Ureter (tissue), 1 donor: Measurements from ENCODE around the gene DYRK1A. TPM values are rescaled to one million over a fixed set of nuclear protein-coding genes. Genes with fewer than 3 reads are reported as not detected.
"Not testable (repeated sequence)": the region's sequence is repeated elsewhere in the genome, so short reads cannot be mapped to it uniquely, and the experiment has no call there.

ENCODE experiments used
- DNase-seq: peaks from one replicate; pipeline ENCODE4 v3.0.0-alpha.2; 2020; ENCODE audit warnings: low spot score
- total RNA-seq: library from RNA; stranded (reverse); gene quantifications from one replicate; pipeline ENCODE4 v1.2.4, GENCODE V29; 2023
- donor health status: DM: yes; HTN: yes; CAD: no.

DYRK1A gene
- total RNA-seq, 1 donor from 2014 or later = 97.0 TPM

DNA sequence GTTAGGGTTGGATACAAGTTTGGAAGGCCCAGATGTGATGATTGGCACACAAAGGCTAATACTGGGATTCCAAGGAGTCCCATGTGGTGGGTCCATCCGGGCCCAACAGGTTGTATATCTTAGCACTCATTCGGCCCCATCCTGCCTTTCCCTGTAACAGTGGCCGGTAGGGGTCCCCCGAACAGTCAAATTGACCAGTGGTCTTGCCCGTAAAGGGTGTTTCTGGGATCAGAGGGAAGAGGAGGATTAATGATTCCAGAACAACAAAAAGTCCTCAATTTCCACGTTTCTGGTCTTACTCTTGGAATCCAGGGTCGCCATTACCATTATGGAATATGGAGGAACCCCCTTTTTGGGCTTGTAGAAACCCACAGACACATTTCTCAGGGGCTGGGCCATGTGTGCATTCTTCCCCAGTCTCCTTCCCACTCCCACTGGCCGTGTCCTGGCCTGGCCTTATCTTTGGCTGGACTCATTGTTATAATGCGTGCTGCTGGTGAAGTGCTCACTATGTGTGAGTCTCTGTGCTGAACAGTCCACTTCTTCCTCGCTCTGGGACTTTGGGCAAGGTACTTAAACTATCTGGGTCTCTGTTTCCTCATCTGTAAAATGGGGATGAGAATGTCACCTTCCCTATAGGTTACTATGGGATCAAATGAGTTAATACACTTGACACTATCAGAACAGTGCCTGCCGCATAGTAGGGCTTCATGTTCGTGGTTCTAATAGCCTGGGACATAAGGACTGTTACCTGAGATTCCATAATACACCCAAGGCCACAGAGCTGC lies 161.8 kb downstream of the DYRK1A start:
- DNase-seq = no peak

DNA sequence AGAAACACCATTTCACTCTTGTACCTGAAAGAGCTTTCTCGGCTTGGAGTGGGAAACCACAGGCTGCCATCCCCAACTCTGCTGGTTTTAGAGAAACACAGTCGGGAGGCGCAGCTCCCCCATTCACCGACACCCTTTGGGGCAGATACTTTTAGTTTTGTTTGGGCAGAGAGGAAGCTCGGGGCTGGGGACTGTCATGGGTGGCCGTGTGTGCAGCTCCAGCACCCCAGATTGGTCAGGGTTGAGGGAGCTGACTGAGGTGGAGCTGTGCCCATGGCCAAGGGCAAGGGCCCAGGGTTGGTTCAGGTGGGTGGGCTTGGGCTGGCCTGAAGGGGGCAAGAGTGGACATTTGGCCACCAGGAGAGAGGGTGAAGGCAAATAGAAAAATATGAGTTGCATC lies 163.1 kb downstream of the DYRK1A start:
- DNase-seq = no peak

DNA sequence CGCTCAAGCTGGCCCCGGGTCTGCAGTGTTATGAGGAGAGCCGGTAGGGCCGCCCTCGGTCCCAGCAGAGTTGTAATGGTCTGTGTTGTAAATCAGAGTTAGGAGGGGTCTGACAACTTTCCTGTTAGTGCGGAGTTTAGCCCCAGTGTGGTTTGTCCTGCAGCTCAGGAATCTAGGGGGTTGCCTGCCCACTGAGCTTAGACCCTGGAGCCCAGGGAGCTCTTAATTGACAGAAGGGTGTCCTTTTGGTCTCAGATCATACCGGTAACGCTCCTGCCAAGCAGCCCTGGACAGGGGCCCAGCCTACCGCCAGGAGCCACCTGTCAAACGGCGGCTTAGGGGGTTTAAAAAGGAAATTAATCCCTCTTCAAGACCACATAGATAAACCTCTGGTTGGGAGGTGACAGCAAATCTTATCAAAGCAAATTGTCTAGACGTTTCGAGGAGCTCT lies 164.4 kb downstream of the DYRK1A start:
- no peak for DNase-seq

DNA sequence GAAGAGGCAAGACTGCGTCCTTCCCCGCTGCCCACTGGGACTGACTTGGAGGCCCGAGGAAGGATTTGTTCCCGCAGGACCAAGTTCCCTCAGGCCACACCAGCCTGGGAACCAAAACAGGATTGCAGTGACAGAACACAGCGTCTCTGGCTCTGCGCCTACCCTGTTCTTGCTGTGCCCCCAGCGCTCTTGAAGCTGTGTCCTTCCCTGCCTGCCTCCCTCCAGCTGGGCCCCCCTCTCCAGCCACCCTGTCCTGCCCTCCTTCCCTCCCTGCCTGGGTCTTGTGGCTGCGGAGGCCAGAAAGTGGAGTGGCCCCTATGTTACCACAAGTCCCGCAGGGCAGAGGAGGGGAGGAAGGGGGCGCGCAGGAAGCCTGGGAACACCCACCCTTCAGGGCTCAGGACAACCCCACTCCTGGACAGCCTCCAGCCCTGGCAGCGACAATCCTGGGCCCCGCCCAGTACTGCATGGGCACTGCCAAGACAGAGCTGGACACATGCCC lies 164.9 kb downstream of the DYRK1A start:
- no peak for DNase-seq

DNA sequence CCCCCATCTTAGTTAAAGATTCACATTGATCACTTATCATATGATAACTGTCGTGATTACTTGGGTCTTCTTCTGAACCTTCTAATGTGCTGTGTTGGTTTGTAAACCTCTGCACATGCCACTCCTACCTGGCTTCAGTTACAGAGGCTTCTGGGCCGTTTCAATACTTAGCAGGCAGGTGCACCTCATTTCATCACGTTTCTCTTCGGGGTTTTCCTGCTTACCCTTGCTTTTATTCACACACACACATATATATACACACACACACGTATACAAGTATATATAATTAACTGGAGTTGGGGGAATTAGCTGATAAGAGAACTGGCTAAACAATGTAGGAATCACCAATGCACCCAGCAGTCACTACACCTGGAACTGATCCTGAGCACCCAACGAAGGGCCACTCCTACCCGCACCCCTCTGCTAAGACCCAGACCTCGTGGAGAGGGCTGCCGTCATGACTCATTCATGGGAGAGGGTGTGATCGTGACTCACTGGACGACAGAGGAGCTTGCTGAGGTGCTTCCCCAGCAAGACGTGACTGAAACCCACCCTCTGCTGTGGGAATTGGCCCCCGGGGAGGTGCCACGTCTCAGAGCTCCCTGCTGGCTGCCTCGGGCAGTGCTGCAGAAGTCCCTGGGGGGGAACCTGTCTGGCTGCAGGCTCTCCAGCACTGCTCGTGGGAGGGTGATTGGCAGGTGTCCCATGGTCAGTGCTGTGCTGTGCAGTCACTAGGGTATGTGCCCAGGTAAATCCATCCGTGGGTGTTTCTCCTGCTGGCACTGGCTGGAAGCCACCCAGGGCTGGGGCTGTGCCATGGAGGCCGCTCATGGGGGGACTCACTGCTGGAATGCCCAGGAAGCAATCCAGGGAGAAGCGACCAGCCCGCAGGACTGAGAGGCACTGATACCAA lies 166.6 kb downstream of the DYRK1A start:
- DNase-seq = no peak

DNA sequence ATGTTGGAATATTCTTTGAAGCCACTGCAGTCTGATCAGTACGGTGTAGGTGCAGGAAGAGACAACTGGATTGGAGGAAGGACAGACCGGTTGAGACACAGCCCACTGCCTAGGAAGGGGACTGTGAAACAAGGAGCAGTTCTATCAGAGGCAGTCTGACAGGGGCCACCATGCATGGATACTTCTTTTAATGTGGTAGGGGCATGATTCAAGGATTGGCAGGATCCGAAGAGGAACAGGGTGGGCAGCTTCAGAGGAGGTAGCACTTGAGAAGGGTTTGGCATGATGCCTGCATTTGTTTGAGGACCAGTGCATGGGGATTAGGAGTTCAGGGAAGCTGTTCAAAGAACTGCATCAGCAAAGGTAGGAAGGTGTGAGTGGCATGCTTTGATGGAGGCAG lies 167.9 kb downstream of the DYRK1A start:
- DNase-seq = no peak

DNA sequence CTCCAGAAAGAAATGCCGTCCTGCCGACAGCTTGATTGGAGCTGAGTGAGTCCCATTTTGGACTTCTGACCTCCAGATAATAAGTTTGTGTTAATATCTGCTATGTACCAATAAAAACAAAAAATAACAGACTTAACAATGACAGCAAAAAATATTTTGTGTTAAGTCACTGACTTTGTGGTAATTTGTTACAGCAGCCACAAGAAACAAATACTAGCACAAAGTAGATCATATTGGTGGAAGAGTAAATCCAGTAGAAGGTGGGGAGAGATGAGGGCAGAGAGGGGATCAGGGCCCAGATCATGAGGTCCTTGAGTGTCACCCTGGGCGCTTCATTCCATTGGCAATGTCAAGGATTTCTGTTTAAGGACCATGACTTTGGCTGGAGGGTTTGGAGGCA lies 168.6 kb downstream of the DYRK1A start:
- DNase-seq = no peak

DNA sequence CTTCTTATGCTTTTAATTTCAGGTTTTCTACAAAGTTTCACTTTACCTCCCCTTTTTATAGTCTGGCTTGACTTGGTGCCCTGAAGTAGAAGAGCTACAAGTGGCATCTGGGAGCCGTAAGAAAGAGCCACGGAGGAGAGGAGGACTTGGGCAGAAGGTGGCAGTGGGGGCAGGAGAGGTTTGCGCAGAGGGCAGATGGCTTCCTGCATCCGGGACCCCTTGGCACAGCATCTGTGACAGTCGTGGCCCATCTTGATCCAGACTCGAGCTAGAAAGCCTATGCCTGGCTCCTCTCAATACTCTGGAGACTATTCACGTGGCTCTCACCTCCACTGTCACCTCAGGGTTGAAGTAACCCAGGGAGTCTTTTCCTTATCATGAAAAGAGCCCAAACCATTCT lies 169.1 kb downstream of the DYRK1A start:
- no peak for DNase-seq

DNA sequence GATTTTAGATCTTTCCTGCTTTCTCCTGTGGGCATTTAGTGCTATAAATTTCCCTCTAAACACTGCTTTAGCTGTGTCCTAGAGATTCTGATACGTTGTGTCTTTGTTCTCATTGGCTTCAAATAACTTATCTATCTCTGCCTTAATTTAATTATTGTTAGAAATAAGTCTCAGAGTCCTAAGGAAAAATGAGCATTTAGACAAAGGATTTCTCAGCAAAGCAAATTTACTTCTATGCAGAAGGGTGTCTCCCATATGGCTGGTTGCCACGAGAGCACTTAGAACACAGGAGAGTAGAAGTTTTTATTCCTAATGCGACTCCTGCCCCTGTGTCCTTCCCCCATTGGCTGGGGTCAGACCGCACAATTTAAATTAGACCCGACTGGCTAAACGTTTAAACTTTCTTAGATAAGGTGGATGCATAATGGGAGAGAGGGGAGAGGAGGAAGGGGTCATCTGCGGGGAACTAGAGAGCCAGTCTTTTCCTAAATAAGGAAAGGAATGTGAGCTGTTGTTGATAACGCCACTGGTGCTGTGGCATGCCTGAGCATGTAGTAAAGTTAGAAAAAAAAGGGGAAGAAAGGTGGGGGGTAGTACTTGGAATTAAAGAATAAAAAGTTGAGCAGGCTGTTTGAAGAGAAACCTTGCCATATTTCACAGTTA lies 170.2 kb downstream of the DYRK1A start:
- no peak for DNase-seq

DNA sequence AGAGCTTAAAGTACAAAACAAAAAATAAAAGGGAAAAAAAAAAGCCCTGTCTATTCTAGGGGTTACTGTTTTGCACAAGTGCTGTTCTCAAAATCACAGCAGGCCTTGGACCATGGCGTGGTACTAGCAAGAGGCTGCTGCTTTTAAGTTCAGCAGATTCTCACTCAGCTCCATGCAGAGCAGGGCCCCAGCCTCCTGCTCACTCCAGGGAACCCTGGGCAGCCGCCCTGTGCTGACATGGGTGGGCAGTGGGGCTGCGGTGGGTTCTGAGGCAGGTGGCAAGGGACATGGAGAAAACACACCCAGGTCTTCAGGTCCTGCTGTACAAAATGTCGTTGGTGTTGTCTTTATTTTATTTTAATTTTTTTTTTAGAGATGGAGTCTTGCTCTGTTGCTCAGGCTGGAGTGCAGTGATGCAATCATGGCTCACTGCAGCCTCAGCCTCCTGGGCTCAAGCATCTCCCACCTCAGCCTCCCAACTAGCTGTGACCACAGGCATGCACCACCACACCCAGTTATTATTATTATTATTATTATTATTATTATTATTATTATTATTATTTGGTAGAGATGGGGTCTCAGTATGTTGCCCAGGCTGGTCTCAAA lies 170.9 kb downstream of the DYRK1A start:
- DNase-seq = no peak

DNA sequence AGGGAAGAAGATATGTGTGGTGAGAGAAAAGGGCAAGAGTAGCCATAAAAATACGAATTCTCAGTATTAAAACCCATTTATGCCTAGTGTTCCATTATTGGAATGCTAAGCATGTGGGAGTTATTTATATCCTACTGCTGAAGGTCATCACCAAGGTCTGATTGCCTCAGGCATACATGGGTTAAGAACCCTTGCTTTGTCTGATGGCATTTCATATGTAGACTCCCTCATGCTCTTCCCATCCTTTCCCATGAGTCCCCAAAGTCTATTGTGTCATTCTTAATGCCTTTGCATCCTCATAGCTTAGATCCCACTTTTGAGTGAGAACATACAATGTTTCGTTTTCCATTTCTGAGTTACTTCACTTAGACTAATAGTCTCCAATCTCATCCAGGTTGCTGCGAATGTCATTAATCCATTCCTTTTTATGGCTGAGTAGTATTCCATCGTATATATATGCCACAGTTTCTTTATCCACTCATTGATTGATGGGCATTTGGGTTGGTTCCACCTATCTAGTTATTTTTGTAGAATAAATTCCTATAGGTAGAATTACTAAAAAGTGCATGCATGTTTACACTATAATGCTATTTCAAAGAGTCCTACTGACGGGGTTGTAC lies 172.5 kb downstream of the DYRK1A start:
- no peak for DNase-seq

DNA sequence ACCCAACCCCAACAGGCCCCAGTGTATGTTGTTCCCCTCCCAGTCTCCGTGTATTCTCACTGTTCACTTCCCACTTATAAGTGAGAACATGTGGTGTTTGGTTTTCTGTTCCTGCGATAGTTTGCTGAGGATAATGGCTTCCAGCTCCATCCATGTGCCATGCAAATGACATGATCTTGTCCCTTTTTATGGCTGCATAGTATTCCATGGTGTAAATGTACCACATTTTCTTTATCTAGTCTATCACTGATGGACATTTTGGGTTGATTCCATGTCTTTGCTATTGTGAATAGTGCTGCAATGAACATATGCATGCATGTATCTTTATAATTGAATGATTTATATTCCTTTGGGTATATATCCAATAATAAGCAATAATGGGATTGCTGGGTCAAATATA lies 174.6 kb downstream of the DYRK1A start:
- DNase-seq = not testable (repeated sequence)

DNA sequence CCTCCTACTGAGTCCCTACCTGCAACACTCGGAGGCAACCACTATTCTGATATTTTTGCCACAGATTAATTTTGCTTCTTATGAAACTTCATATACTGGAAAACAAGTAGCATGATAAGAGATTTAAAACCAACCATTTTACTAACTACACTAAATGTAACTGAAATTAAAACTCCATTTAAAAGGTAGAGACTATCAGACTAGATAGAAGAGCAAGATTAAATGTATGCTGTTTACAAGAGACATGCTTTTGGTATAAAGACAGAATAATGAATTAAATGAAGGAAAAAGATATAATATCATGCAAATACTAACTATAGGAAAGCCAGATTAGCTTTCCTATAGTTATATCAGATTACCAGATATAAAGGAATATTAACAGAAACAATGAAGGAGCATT lies 175.9 kb downstream of the DYRK1A start:
- DNase-seq = no peak

DNA sequence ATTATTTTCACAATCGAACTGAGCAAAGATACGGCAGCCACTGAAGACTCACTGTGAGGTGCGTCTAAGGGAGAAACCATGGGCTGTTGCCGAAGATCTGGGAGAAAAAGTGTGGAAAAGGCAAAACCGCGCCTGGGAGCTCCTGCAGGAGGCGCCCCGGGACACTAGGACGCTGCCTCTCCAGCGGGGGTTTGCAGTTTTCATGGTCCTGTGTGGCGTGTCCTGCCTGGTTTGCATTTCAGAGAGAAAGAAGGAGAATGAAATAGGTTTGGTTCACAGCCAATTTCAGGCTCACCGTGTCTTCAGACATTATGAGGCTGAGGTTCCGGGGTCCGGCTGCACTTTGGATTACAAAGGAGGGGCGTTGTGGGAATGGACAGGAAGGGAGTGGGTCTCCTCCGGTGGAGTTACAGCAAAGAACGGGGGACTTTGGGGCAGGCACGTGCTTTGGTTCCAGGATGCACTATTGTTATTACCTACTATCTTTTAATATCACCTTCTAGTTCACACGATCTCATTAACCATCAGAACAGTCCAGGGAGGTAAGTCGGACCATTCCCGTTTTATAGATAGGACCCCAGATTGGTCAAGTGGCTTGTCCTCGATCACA lies 179.8 kb downstream of the DYRK1A start:
- DNase-seq = no peak

DNA sequence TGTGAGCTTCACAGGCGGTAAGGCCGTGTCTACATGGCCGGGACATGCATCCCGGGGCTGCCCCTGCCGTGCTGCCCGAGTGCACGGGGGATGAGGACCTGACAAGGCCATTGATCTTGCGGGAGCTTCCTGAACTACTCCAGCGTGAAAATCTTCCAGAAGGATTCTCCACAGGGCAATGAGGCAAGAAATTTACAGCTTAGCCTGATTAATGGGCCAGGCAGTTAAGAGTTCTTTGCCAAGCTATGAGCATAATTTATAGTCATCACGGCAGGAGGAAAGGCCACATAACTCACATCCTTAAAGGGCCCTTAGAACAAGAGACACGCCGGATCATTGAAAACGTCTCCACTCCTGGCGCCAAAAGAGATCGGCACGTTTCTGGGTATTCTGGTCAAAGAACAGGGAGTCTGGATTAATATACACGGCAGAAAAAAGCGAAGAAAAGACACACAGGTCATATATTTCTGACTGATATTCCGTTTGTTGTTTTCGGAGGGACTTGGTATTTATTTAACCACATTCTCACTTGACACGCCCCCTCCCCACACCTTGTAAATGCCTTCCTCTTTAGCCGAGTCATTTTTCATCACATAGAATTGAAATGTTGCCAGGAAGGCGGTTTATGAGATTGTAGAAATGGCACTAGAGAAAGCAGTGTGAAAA lies 180.5 kb downstream of the DYRK1A start:
- DNase-seq = peak; percentile 10

DNA sequence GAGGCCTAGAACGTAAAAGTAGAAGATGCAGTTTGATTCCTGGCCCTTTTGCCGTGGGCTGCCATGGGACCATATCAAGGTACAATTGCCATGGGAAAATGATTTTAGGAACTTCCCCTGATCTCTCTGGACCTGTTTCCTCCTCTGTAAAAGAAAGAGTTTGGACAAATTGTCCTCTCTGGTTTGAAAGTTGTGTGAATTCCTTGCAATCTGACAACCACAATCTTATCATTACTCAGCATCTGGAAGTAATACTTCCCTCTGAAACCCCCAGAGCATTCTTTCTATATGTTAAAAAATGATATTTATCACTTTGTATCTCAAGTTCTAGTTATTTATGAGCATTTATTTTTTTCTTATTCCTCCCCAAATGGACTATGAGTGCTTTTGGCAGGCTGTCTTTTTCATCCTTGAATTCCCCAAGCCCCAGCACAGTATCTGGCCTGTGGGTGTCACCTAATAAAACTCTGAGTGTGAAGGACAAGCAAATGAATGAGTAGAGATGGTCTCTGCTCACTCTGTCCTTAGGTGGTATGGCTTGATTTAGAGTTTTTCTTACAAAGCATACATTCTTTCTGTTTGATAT lies 181.1 kb downstream of the DYRK1A start:
- DNase-seq = peak; percentile 9

DNA sequence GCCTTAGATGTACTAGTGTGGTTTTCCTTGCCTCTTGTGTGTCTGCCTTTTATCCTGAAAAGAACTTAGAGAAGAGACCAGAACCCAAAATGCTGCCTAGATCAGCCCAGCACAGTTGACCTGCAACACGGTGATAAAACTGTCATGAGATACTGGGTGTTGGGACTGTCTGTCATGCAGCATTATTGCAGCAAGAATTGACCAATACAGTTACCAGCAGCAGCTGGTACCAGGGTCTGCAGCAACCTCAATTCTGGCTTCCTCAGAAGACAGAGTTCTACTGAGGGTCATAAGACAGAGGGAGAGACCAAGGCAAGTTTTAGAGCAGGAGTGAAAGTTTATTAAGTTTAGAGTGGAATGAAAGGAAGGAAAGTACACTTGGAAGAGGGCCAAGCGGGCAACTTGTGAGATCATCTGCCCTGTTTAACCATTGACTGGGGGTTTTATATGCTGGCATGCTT lies 182.0 kb downstream of the DYRK1A start:
- peak; percentile 15 for DNase-seq

DNA sequence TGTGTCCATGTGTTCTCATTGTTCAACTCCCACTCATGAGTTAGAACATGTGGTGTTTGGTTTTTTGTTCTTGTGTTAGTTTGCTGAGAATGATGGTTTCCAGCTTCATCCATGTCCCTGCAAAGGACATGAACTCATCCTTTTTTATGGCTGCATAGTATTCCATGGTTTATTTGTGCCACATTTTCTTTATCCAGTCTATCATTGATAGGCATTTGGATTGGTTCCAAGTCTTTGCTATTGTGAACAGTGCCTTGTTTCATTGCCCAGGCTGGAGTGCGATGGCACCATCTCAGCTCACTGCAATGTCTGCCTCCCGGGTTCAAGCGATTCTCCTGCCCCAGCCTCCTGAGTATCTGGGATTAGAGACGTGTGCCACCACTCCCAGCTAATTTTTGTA lies 183.2 kb downstream of the DYRK1A start:
- not testable (repeated sequence) for DNase-seq

DNA sequence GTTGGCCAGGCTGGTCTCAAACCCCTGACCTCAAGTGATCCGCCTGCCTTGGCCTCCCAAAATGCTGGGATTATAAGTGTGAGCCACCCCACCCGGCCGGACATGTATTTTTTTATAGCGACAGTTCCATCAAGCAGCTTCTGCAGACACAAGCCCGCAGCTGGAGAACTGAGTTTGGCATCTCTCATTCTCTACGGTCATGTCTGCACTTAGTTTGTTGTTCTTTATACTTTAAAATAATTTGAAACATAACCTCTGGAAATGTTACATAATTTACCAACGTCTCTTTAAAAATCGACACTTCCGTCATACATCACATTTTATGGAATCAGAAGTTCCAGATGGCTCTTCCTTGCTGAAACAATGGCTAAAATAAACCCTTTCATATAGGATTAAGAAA lies 183.6 kb downstream of the DYRK1A start:
- peak; percentile 15 for DNase-seq
